Measurements from ENCODE around the gene ATAD5.

The ATAD5 gene

GRCh38 chr17:30823421-30823820 is 8.3 kb upstream of the ATAD5 start:
- peak; percentile 17 for DNase-seq (ENCODE audit: low spot score)
- in situ Hi-C loops (cut with MboI; ENCODE audit: low pct_unique_long_range_greater_than_20kb, low sequenced_read_pairs, unreplicated experiment): no loop called here
- TF ChIP-seq CTCF (IDR thresholded peaks at IDR 0.05; ENCODE audit: extremely low read depth, insufficient read depth, missing control alignments): no peak

DNA sequence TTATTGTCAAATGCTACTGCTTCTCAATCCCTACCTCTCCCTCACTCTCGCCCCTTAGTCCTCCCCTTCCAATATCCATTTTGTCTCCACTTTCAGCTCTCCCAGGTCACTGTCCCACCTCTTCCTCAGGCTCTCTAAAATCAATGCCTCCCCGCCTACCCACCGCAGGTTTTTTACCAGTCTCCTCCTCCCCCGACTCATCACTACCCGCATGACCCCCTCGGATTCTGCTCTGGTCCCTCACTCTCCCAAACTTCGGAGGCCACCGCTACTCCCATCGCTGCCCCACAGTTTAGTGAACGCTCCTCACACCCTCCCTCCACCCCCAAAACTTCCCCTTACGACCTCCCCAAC is 7.8 kb upstream of the ATAD5 start:
- in situ Hi-C loops (cut with MboI; ENCODE audit: low pct_unique_long_range_greater_than_20kb, low sequenced_read_pairs, unreplicated experiment): no loop called here
- DNase-seq (ENCODE audit: low spot score): peak; percentile 53
- no peak for TF ChIP-seq CTCF (IDR thresholded peaks at IDR 0.05; ENCODE audit: extremely low read depth, insufficient read depth, missing control alignments)

DNA sequence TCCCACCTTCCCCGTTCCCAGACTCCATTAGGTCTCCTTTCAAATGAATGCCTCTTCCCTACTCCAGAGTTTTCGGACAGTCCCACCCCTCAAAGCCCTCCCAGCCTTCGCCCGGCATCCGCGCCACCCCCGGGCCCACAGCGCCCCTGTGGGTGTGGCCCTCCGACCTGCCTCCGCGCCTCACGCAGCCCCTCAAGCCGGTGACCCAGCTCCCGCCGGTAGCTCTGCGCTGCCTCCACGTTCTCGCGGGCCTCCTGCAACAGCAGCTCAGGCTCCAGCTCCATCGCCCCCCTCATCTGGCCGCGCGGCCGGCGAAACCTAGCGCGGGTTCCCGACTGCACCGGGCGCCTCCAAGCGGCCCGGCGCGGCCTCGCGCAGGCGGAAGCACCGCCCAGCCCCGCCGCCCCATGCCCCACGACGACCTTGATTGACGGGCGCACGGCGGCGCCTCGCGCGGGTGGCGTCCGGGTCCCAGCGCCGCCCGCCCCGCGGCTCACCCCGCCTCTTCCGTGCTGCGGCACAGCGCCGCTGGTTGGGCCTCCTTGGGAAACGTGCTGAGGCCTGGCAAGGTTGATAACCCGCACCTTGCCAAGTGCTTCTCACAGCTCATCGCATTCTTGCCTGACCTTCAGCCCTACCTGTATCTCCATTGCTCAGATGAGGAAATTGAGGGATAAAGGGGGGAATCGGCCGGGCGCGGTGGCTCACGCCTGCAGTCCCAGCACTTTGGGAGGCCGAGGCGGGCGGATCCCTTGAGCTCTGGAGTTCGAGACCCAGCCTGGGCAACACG is 7.2 kb upstream of the ATAD5 start, which contains the start of gene CRLF3:
Gene CRLF3 (minus strand): TSS at position 337 of the 790 bp plus-strand sequence. CDS start 41 bp downstream, at position 296.
- in situ Hi-C loops (cut with MboI; ENCODE audit: low pct_unique_long_range_greater_than_20kb, low sequenced_read_pairs, unreplicated experiment): loop anchor here (25.0 kb wide), 1 partner anchor 337 kb away; the partner anchor contains the start of gene GOSR1
- DNase-seq (ENCODE audit: low spot score): peak; percentile 98
- peak; percentile 64 for TF ChIP-seq CTCF (IDR thresholded peaks at IDR 0.05; ENCODE audit: extremely low read depth, insufficient read depth, missing control alignments)

- no peak for TF ChIP-seq CTCF (IDR thresholded peaks at IDR 0.05; ENCODE audit: extremely low read depth, insufficient read depth, missing control alignments)
- no peak for DNase-seq (ENCODE audit: low spot score)
- in situ Hi-C loops (cut with MboI; ENCODE audit: low pct_unique_long_range_greater_than_20kb, low sequenced_read_pairs, unreplicated experiment): loop anchor here (25.0 kb wide), 1 partner anchor 340 kb away; the partner anchor contains the start of gene GOSR1
These were observed 4.7 kb upstream of the ATAD5 start for GRCh38 chr17:30827082-30827481.

- TF ChIP-seq CTCF (IDR thresholded peaks at IDR 0.05; ENCODE audit: extremely low read depth, insufficient read depth, missing control alignments): no peak
- no peak for DNase-seq (ENCODE audit: low spot score)
- in situ Hi-C loops (cut with MboI; ENCODE audit: low pct_unique_long_range_greater_than_20kb, low sequenced_read_pairs, unreplicated experiment): loop anchor here (25.0 kb wide), 1 partner anchor 342 kb away; the partner anchor contains the start of gene GOSR1
These were observed 2.7 kb upstream of the ATAD5 start for GRCh38 chr17:30829022-30829421.

DNA sequence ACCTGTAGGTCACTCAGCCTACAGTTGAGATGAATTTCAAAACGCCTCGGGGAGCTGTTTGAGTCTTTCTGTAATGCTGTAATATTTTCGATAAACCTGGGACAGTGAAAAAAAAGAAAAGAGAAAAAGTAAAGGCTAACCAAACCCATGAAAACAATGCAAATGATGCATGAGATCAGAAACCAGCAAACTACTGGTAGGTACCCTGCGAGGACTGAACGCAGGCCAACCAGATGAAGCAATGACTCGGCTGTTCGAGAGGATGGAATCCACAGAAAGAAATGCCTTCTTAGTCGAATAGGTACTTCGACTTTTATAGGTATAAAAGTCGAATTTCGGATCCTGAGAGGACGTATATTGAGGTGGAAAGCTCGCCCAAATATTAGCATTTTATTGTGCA is 509 bp upstream of the ATAD5 start:
- no peak for TF ChIP-seq CTCF (IDR thresholded peaks at IDR 0.05; ENCODE audit: extremely low read depth, insufficient read depth, missing control alignments)
- peak; percentile 38 for DNase-seq (ENCODE audit: low spot score)
- in situ Hi-C loops (cut with MboI; ENCODE audit: low pct_unique_long_range_greater_than_20kb, low sequenced_read_pairs, unreplicated experiment): loop anchor here (25.0 kb wide), 1 partner anchor 344 kb away; the partner anchor contains the start of gene GOSR1
